Measurements from ENCODE around the gene NEDD8. TPM values are rescaled to one million over a fixed set of nuclear protein-coding genes. Genes with fewer than 3 reads are reported as not detected.
A peak's percentile ranks its signal among the peaks of the same experiment; 100 is the strongest.
"Not testable (repeated sequence)": the region's sequence is repeated elsewhere in the genome, so short reads cannot be mapped to it uniquely, and the experiment has no call there.

The NEDD8 gene
- polyA plus RNA-seq, 5 donors, result 209 to 239 (median 224) TPM

- DNase-seq, result no peak
These were observed 675 bp downstream of the NEDD8 start for GRCh38 chr14:24231263-24232120.

DNA sequence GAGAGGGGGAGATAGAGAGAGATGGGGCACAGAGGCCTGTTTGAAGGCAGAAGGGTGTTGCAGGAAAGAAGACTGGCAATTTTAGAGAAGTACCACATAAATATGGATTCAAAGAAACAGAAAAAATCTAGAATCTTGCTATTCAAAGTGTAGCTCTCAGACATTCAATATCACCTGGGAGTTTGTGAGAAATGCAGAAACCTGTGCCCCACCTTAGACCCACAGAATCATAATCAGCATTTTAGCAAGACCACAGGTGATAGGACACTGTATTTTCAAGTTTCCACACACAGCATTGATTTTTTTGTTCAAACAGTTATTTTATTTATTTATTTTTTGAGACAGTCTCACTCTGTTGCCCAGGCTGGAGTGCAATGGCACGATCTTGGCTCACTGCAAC lies 3.3 kb downstream of the NEDD8 start:
- DNase-seq, result no peak

- DNase-seq, result no peak
These were observed 5.7 kb downstream of the NEDD8 start for GRCh38 chr14:24226473-24226872.

GRCh38 chr14:24224618-24225071 lies 7.5 kb downstream of the NEDD8 start:
- DNase-seq, result no peak

DNA sequence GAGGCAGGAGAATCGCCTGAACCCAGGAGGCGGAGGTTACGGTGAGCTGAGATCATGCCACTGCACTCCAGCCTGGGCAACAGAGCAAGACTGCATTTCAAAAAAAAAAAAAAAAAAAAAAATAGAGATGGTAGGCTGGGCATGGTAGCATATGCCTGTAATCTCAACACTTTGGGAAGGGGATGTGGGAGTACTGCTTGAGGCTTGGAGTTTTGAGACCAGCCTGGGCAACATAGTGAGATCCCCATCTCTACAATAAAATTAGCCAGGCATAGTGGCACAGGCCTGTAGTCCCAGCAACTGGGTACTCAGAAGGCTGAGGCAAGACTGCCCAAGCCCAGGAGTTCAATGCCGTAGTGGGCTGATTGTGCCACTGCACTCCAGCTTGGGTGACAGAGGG lies 9.2 kb downstream of the NEDD8 start:
- not testable (repeated sequence) for DNase-seq

DNA sequence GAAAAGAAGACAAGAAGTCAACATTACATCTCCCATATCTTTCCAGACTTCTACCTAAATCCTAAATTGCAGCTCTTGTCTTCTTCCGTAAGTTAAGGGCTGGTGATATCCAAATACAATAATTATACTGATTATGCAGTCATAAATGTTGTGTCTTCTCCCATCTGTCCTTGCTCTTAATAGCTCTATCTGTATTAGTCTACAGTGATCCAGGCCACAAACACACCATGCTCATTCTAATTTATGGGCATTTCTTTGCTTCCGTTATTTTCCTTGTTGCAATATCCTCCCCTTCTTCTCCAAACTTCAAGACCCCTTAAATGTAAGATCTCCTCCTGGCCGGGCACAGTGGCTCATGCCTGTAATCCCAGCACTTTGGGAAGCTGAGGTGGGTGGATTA lies 12.6 kb downstream of the NEDD8 start:
- DNase-seq, result no peak

GRCh38 chr14:24219080-24219479 lies 13.1 kb downstream of the NEDD8 start:
- DNase-seq, result no peak

GRCh38 chr14:24216876-24217275 lies 15.3 kb downstream of the NEDD8 start:
- not testable (repeated sequence) for DNase-seq

DNA sequence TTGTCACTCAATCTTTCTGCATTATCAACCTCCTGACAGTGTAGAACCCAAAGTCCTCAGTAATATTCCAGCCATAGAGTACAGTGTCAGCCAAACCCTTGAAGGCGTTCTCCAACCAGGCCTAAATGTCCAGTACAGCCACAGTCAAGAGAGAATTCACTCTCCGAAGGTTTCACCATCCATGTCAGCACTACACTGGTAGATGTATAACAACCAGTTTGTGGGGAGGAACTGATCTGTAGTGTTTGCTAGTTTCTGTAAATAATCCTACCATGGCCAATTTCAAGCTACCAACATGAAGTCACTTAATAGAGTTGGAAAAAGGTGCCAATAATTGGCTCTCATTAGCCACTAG lies 15.8 kb downstream of the NEDD8 start:
- no peak for DNase-seq

- peak; percentile 86 to 88 for DNase-seq
These were observed 16.4 kb downstream of the NEDD8 start, which contains the start of gene MDP1 for GRCh38 chr14:24215495-24216344. Gene MDP1 (minus strand): TSS chr14:24216066. CDS start chr14:24215955, 111 bp downstream.

- DNase-seq, result no peak
These were observed 18.1 kb downstream of the NEDD8 start for GRCh38 chr14:24213866-24214662.

GRCh38 chr14:24212924-24213865 lies 19.0 kb downstream of the NEDD8 start, which contains the start of gene CHMP4A:
Gene CHMP4A (minus strand): TSS chr14:24213488. CDS start chr14:24213439, 49 bp downstream.
- peak; percentile 95 to 96 for DNase-seq

- no peak for DNase-seq
These were observed 20.9 kb downstream of the NEDD8 start for GRCh38 chr14:24211311-24211710.

DNA sequence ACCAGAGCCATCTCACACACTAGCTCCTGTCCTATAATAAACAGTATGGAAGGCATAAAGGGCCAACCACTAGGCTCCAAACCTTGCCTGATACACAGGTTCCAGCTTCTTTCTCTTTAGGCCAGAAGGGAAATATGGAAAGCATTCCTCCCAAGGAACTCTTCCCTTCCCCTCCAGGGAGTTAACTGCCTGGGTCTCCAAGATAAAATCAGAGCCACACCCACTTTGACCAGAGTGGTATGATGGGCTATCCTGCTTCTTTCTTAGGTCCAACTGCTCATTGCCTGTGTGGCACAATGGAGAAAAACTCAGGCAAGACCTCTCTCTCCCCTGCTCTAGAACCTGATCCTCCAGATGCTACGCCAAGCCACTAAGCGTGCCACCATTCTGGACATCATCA lies 24.5 kb downstream of the NEDD8 start:
- DNase-seq, result no peak

DNA sequence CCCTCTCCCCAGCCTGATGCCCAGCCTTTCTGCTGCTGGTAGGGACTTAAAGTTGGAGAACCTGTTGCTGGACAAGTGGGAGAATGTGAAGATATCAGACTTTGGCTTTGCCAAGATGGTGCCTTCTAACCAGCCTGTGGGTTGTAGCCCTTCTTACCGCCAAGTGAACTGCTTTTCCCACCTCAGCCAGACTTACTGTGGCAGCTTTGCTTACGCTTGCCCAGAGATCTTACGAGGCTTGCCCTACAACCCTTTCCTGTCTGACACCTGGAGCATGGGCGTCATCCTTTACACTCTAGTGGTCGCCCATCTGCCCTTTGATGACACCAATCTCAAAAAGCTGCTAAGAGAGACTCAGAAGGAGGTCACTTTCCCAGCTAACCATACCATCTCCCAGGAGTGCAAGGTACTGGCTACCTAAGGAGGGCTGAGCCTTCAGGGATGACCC lies 25.0 kb downstream of the NEDD8 start:
- no peak for DNase-seq

DNA sequence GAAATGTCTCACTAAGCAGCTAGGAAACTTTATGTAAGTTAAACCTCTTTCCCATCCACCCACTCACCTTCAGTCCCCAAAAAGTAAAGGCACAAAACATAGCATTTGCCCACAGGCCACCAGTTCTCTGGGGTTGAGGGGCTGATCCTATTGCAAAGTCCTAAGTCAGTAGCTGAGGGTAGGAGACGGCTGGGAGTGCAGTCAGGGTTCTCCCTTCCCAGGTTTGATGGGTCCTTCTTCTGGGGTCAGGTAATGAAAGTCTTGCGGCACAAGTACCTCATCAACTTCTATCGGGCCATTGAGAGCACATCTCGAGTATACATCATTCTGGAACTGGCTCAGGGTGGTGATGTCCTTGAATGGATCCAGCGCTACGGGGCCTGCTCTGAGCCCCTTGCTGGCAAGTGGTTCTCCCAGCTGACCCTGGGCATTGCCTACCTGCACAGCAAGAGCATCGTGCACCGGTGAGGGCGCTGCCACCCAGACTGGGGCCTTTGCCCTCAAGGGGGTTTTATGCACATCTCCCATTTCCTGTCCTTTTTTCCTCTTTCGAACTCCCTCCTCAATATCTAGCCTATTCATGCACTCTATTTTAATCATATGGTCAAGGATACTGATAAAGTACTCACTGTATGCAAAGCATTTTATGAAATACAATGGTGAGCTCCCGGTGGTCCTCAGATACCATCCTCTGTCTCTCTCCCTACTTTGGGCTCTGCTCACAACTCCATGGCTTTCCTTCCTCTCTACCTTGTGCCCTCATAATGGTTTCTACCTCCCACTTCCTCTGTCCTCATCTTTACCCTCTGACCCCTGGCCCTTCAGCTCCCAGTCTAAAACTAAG lies 25.7 kb downstream of the NEDD8 start:
- DNase-seq, result no peak

- no peak for DNase-seq
These were observed 27.7 kb downstream of the NEDD8 start for GRCh38 chr14:24204163-24205146.

- DNase-seq, result not testable (repeated sequence)
These were observed 28.8 kb downstream of the NEDD8 start for GRCh38 chr14:24203249-24203886.
